Neural cell (in vitro differentiated cells): Measurements from ENCODE around the gene HPN.

Source experiments
- CTCF ChIP-seq: fragments of 450-650 bp; IDR thresholded peaks from 2 replicates; pipeline ENCODE4 v1.5.1; 2014; ENCODE audit warnings: antibody characterized with exemption, mild to moderate bottlenecking, moderate library complexity; ENCODE audit not compliant: poor library complexity, severe bottlenecking
- EZH2 ChIP-seq: fragments of 200-600, 300-800 bp; shearing (Covaris generic), sonication (generic); IDR thresholded peaks from 2 replicates; pipeline ENCODE4 v1.6.1; 2014; ENCODE audit warnings: antibody characterized with exemption, low read length, borderline replicate concordance, mild to moderate bottlenecking; ENCODE audit not compliant: insufficient read depth, poor library complexity, severe bottlenecking
- MXI1 ChIP-seq: fragments of 450-650 bp; conservative IDR thresholded peaks from 2 replicates; pipeline ENCODE4 v1.6.1; 2014; ENCODE audit warnings: antibody characterized with exemption, mild to moderate bottlenecking; ENCODE audit not compliant: poor library complexity, severe bottlenecking
- POLR2AphosphoS5 ChIP-seq: IDR thresholded peaks from 2 replicates; pipeline ENCODE4 v1.6.1; 2012
- TAF1 ChIP-seq: IDR thresholded peaks from 2 replicates; pipeline ENCODE4 v1.6.1; 2012; ENCODE audit warnings: low read depth

- TF ChIP-seq TAF1 (no peak), CTCF (no peak), MXI1 (no peak), POLR2AphosphoS5 (no peak), EZH2 (no peak)
These were observed 36.1 kb downstream of the HPN start for GRCh38 chr19:35077411-35078223.
